GM19099 (cell line): ENCODE results near the gene STK4.

Experiments
- POLR2A ChIP-seq: IDR thresholded peaks from 3 replicates; pipeline ENCODE4 v1.6.1; 2011; ENCODE audit warnings: low read depth; ENCODE audit not compliant: insufficient read length; ENCODE audit errors: extremely low read depth

The STK4 gene

DNA sequence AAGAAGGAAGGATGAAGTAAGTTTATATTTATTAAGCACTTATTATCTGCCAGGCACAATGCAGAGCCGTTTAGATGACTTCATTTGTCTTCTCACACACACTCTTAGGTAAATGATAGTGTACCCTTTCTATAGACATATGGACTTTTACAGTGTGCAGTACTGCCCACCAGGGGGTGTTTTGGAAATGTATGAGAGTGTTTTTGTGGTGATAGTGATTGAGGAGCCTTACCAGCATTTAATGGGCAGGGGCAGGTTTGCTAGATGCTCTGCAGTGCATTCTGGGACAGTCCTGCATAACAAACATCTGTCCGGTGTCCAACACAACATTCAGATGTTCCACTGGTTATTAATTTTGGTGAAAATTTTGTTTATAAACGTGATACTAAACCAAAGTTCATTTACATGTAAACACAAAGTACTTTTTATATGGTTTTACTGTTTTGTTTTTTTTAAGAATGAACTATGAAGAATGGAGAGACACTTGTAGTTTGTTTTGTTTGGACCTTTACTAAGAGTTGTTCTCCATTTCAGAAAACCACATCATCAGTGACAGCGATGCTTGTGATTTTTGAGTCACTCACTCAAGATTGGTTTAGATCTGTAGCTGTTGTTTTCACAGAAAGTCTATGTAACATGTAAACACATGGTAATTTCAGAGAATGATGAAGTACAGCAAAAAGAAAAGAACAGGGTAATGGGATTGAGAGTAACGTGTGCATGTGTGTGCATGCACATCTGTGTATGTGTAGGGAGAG is 114.7 kb downstream of the STK4 start:
- TF ChIP-seq POLR2A, result no peak

- TF ChIP-seq POLR2A, result no peak
These were observed 116.2 kb downstream of the STK4 start for GRCh38 chr20:45082468-45082867.

DNA sequence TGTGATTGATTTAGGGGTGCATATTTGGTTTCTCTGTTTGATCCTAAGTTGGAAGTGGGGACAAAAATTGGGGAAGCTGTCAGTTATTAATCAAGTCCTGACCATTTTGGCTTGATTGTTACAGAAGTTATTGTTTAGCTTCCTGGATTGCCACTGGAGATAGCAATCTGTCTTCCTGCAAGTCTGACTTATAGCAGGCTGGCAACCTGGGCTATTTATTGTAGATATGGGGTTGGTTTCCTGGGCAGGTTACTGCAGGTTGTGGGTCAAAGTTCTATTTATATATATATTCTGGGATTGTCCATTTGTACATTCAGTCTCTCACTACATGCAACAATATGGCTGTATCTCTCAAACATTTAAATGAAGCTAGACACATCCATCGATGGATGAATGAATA is 116.8 kb downstream of the STK4 start:
- no peak for TF ChIP-seq POLR2A

DNA sequence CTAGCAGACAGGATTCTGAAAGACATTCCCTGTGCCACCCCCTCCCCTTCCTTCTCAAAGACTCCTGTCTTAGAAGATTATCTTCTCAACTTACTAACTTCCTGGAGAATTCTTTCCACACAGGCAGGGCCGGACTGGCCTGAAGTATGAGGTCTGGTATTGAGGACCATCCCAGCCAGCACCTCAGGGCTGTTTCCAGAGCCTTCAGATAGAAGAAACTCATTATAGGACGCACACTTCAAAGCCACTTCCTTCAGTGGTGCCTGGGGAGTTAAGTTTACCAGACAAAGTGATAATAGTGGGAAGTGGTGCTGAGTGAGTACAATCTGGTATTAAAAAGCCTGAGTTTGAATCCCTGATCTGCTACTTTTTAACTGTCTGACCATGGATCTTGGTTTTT is 119.0 kb downstream of the STK4 start:
- TF ChIP-seq POLR2A, result no peak

- TF ChIP-seq POLR2A, result no peak
These were observed 119.6 kb downstream of the STK4 start for GRCh38 chr20:45085867-45086266.

DNA sequence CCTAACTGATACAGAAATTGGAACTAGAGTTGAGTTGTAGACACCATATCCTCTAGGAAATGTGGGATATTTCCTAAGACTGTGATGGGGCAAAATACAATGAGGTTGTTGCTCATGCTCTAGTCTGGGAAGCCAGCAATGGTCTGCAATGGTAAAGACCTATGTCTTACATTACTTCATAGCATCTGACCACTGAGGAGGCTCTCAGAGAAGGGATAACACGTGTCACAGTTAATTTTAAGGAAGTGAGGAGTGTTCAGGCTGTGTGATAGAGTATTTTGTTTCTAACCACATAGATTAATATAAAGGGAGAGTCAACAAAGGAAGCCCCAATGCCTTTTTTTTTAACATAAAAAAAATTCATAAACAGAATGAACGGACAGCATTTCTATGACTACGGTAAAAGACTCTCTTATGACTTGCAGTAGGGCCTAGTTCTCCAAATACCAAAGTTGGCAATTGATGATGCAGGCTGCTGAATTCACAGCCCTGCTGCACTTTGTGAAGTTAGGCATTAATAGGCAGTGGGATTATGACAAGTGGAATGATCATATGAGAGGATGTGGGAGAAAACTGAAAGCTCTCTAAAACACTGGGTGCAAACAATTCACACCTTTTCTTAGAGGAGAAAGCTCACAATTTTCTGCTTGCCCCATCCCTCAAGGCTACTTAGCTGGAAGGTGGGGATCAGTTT is 120.9 kb downstream of the STK4 start:
- no peak for TF ChIP-seq POLR2A

GRCh38 chr20:45087814-45088213 is 121.5 kb downstream of the STK4 start:
- no peak for TF ChIP-seq POLR2A

DNA sequence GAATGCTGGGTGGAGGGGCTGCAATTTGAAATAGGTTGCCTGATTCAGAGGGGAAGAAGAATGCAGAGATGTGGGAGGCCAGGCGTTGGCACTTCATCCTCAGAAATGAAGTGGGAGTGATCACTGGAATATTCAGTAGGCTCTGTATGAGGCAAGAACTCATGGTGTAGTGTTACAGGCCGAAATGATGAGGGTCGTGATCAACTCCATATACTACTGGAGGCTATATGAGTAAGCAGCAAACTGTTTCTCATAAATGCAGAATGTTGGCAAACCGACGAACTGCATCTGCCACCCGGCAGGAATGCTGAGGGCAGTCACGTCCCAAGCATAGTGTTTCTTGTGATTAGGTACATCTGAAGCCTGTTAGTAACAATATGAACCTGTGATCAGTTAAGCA is 121.9 kb downstream of the STK4 start:
- no peak for TF ChIP-seq POLR2A

GRCh38 chr20:45090481-45090880 is 124.2 kb downstream of the STK4 start:
- TF ChIP-seq POLR2A, result no peak

GRCh38 chr20:45091366-45091765 is 125.1 kb downstream of the STK4 start:
- no peak for TF ChIP-seq POLR2A

DNA sequence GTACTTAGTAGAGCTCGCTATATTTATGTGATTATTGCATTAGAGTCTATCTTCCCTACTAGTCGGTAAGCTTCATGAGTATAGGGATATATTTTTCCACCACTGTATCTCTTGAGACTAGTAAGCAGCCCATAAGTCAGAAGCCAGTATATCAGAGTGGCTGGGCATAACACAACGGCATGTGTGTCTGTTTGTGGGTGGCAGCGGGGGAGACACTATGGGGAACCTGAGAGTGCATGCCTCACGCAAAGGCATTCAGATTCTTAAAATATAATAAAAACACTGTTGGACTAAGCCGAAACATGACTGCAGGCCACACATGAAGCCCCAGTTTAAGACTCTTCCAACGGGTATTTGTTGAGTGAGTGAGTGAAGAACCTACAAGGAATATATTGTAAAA is 126.6 kb downstream of the STK4 start:
- no peak for TF ChIP-seq POLR2A

DNA sequence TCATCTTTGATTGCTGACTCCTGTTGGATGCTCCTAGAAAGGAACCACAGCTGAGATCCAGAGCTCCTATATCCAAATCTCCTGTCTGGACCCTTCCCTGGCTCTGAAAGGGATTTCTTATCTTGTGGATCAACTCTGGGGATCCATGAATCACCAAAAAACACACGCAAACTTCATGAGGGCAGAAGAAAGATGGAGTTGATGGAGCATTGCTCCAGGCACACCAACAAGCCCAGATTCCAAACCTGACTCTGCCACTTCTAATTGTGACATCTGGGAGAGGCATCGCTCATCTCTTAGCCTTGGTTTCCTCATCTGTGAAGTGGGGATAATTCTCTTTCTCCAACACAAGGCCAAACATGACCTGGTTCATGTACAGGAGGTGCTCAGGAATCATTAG is 127.9 kb downstream of the STK4 start:
- TF ChIP-seq POLR2A, result no peak

DNA sequence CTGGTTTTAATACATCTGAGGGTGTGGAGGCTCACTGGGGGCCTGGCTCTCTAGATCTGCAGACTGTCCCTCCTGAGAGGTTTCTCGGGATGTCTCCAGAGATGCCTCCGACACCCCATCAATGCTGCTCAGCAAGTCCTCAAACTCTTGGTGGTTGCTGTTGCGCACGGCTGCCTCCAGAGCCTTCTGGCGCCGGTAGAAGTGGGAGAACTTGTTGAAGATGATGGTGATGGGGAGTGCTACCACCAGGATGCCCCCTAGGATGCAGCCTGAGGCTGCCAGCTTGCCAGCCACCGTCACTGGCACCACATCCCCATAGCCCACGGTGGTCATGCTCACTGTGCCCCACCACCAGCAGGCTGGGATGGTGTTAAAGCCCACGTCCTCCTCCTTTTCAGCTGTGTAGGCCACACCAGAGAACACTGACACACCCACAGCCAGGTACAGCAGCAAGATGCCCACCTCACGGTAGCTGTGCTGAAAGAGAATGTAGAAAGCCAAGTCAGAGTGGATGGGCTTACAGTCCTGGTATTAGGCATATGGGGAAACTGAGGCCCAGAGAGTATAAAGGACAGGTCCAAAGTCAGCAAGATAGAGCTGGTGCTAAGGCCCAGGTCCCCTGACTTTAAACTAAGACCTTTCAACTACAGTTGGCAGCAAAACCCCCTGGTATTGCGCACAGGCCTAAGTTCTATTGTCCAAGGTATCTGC is 128.7 kb downstream of the STK4 start:
- TF ChIP-seq POLR2A, result no peak

DNA sequence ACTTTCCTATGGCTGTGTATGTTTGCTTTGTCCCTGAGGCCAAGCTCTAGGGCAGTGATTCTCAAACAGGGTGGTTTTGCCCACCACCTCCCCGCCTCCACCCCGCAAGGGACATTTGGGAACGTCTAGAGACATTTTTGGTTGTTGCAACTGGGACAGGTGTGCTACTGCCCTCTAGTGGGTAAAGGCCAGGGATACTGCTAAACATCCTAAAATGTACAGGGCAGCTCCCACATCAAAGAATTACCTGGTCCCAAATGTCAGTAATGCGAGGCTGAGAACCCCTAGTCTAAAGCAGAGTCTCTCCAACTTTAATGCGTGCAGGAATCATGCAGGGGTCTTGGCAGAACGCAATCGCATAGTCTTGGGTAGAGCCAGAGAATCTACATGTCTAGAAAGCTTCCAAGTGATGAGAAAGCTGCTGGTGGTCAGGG is 129.5 kb downstream of the STK4 start:
- TF ChIP-seq POLR2A, result no peak

DNA sequence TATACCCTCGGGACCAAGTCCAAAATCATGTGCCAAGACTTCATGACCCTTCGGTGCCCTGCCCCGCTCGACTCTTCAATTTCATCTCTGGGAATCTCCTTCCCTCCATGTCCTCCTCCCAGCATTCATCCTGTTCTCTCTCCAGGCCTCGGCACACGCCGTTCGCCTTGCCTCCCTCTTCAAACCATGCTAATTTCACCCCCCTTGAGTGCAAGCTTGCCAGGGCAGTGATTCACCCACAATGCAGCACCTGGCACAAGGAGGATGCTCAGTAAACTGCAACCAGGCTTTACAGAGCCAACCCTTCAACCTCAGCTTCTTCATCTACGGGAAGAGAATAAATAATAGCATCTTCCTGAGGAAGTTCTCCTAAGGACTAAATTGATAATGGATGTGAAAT is 130.5 kb downstream of the STK4 start:
- TF ChIP-seq POLR2A, result no peak
